ENCODE measurements around the gene CTNNA3. TPM values are rescaled to one million over a fixed set of nuclear protein-coding genes. Genes with fewer than 3 reads are reported as not detected.

CTNNA3 gene
- total and polyA plus RNA-seq, 4 donors, result 0.16 to 2.4 (median 1.4) TPM

DNA sequence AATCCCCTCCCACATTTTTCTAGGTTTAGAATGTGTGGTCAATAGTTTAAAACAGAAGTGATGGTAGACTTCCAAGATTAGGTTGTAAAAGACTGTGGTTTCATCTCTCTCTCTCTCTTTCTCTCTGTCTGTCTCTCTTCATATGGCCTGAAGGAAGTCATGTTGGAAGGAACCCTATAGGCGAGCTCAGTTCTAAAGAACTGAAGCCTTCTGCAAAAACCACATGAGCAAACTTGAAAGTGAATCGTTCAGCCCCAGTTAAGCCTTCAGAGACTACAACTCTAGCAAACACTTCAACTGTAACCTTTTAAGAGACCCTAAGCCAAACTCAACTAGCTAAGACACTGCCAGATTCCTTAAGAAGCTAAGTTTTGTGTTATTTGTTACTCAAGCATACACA is 1477.7 kb downstream of the CTNNA3 start:
- TF ChIP-seq TAF1 (conservative IDR thresholded peaks at IDR 0.05) (no peak), RAD21 (IDR thresholded peaks at IDR 0.05) (no peak), JUND (IDR thresholded peaks at IDR 0.05) (no peak), YY1 (IDR thresholded peaks at IDR 0.05) (no peak), CTCF (IDR thresholded peaks at IDR 0.05; ENCODE audit: low read depth, low read length, missing input control) (no peak), HNF4A (conservative IDR thresholded peaks at IDR 0.05) (no peak), NR2F2 (IDR thresholded peaks at IDR 0.05) (no peak), RXRA (IDR thresholded peaks at IDR 0.05) (no peak), SP1 (IDR thresholded peaks at IDR 0.05) (no peak), FOXA1 (IDR thresholded peaks at IDR 0.05) (no peak), GABPA (IDR thresholded peaks at IDR 0.05 in 1 of 2, conservative IDR thresholded peaks at IDR 0.05 in 1 of 2) (no peak), MAX (IDR thresholded peaks at IDR 0.05) (no peak), HNF4G (IDR thresholded peaks at IDR 0.05) (no peak), EGR1 (IDR thresholded peaks at IDR 0.05; ENCODE audit: low read depth in 2 of 2) (no peak), FOXA2 (IDR thresholded peaks at IDR 0.05) (no peak)
- TF ChIP-seq, protein P1, sequence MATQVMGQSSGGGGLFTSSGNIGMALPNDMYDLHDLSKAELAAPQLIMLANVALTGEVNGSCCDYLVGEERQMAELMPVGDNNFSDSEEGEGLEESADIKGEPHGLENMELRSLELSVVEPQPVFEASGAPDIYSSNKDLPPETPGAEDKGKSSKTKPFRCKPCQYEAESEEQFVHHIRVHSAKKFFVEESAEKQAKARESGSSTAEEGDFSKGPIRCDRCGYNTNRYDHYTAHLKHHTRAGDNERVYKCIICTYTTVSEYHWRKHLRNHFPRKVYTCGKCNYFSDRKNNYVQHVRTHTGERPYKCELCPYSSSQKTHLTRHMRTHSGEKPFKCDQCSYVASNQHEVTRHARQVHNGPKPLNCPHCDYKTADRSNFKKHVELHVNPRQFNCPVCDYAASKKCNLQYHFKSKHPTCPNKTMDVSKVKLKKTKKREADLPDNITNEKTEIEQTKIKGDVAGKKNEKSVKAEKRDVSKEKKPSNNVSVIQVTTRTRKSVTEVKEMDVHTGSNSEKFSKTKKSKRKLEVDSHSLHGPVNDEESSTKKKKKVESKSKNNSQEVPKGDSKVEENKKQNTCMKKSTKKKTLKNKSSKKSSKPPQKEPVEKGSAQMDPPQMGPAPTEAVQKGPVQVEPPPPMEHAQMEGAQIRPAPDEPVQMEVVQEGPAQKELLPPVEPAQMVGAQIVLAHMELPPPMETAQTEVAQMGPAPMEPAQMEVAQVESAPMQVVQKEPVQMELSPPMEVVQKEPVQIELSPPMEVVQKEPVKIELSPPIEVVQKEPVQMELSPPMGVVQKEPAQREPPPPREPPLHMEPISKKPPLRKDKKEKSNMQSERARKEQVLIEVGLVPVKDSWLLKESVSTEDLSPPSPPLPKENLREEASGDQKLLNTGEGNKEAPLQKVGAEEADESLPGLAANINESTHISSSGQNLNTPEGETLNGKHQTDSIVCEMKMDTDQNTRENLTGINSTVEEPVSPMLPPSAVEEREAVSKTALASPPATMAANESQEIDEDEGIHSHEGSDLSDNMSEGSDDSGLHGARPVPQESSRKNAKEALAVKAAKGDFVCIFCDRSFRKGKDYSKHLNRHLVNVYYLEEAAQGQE (IDR thresholded peaks at IDR 0.05), result no peak
- TF ChIP-seq, protein P2, sequence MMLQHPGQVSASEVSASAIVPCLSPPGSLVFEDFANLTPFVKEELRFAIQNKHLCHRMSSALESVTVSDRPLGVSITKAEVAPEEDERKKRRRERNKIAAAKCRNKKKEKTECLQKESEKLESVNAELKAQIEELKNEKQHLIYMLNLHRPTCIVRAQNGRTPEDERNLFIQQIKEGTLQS (IDR thresholded peaks at IDR 0.05), result no peak
- TF ChIP-seq, protein P3, sequence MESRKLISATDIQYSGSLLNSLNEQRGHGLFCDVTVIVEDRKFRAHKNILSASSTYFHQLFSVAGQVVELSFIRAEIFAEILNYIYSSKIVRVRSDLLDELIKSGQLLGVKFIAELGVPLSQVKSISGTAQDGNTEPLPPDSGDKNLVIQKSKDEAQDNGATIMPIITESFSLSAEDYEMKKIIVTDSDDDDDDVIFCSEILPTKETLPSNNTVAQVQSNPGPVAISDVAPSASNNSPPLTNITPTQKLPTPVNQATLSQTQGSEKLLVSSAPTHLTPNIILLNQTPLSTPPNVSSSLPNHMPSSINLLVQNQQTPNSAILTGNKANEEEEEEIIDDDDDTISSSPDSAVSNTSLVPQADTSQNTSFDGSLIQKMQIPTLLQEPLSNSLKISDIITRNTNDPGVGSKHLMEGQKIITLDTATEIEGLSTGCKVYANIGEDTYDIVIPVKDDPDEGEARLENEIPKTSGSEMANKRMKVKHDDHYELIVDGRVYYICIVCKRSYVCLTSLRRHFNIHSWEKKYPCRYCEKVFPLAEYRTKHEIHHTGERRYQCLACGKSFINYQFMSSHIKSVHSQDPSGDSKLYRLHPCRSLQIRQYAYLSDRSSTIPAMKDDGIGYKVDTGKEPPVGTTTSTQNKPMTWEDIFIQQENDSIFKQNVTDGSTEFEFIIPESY (IDR thresholded peaks at IDR 0.05), result no peak
- no peak overlapping the region for H3K27ac ChIP-seq (ENCODE audit: low read depth in 1 of 2, low read length in 2 of 2)
- 86% methylated on average over 2 of the region's 2 CpGs for WGBS
- no peaks in the 10 kb centered on the region for H3K36me3 ChIP-seq (ENCODE audit: control insufficient read depth in 4 of 4, insufficient read depth in 3 of 4, low read depth in 1 of 4, low read length in 3 of 4)
- no peak overlapping the region for H3K9ac ChIP-seq (ENCODE audit: low read depth in 1 of 2, low read length in 2 of 2)
- no peak for DNase-seq (ENCODE audit: low spot score)
- no peaks in the 10 kb centered on the region for H3K4me1 ChIP-seq (ENCODE audit: control insufficient read depth in 4 of 4, insufficient read depth in 4 of 4, low read length in 3 of 4)
- H3K9me3 ChIP-seq (ENCODE audit: control insufficient read depth in 4 of 4, low read length in 3 of 4), result no peaks in the 10 kb centered on the region
- no peak overlapping the region for H3K4me3 ChIP-seq (ENCODE audit: low read depth in 1 of 3, low read length in 3 of 3)
- no peaks in the 10 kb centered on the region for H3K27me3 ChIP-seq (ENCODE audit: control insufficient read depth in 4 of 4, insufficient read depth in 4 of 4, low read length in 3 of 4)
